ENCODE data around the gene CKB.

DNA sequence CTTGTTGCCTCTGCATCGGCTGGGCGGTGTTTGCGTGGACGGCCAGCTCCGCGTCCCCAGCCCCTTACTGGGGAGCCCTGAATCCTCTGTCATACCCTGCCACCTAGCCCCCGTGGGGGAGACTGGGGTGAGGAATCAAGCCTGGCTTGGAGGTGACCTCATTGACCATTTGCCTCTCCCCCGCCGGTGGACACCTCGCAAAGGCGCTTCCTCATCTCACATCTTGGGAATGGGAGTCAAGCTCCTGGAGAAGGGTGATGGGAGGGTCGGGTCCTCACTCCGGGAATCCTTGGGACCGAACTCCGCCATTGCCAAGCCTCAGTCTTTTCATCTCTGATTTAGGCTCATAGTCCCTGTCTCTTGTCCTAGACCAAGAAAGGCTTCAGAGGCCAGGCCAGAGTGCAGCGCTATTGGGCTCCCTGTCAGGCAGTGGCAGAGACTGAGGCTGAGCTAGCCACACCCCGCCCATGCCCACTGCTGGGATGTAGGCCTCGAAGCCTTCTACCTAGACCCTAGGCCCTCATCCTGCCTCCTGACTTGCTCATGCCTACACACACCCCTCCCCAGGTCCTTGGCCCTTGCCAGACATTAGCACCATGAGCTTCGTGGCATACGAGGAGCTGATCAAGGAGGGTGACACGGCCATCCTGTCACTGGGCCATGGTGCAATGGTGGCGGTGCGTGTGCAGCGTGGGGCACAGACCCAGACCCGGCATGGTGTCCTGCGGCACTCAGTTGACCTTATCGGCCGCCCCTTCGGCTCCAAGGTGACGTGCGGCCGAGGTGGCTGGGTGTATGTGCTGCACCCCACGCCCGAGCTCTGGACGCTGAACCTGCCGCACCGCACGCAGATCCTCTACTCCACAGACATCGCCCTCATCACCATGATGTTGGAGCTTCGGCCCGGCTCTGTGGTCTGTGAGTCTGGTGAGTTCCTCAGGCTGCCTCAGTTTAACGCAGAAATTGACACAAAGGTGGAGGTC is 7.0 kb upstream of the CKB start:
- TF ChIP-seq MAFK (IDR thresholded peaks at IDR 0.05; ENCODE audit: low read length) (no peak), GATA2 (CRISPR knock-in tag; IDR thresholded peaks at IDR 0.05) (no peak), SAFB (IDR thresholded peaks at IDR 0.05; ENCODE audit: borderline replicate concordance, low read depth, low read length) (no peak), ELF2 (CRISPR knock-in tag; IDR thresholded peaks at IDR 0.05) (no peak), SIX5 (IDR thresholded peaks at IDR 0.05; ENCODE audit: borderline replicate concordance in 1 of 2, insufficient read depth in 1 of 2, low read depth in 1 of 2, low read length in 2 of 2) (no peak), POLR2A (conservative IDR thresholded peaks at IDR 0.05) (no peak)
- TF ChIP-seq, protein P1, sequence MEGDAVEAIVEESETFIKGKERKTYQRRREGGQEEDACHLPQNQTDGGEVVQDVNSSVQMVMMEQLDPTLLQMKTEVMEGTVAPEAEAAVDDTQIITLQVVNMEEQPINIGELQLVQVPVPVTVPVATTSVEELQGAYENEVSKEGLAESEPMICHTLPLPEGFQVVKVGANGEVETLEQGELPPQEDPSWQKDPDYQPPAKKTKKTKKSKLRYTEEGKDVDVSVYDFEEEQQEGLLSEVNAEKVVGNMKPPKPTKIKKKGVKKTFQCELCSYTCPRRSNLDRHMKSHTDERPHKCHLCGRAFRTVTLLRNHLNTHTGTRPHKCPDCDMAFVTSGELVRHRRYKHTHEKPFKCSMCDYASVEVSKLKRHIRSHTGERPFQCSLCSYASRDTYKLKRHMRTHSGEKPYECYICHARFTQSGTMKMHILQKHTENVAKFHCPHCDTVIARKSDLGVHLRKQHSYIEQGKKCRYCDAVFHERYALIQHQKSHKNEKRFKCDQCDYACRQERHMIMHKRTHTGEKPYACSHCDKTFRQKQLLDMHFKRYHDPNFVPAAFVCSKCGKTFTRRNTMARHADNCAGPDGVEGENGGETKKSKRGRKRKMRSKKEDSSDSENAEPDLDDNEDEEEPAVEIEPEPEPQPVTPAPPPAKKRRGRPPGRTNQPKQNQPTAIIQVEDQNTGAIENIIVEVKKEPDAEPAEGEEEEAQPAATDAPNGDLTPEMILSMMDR (IDR thresholded peaks at IDR 0.05 in 2 of 3, conservative IDR thresholded peaks at IDR 0.05 in 1 of 3; ENCODE audit: insufficient read depth in 2 of 3, low read depth in 1 of 3, low read length in 3 of 3), result no peak
